ENCODE results near the gene TP63.

The TP63 gene

DNA sequence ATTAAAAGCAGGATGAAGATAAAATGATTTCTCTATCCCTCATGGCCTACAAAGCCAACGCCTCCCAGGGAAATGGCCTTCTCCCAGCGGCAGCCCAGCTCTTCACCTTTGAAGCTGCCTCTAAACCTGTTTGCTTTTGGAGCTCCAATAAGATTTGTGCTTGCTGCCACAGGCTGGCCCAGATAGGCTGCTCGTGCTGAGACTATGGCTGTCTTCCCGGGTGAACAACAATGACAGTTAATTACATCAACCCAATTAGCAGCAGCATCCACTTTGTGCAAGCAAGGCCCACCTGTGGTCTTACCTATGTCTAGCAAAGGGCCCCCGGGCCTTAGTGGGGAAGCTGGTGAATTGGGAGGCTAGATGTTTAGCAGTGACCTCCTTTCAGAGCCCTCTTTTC lies 309.9 kb downstream of the TP63 start:
- no peak for TF ChIP-seq ZFX (IDR thresholded peaks at IDR 0.05)
- TF ChIP-seq, protein P1, sequence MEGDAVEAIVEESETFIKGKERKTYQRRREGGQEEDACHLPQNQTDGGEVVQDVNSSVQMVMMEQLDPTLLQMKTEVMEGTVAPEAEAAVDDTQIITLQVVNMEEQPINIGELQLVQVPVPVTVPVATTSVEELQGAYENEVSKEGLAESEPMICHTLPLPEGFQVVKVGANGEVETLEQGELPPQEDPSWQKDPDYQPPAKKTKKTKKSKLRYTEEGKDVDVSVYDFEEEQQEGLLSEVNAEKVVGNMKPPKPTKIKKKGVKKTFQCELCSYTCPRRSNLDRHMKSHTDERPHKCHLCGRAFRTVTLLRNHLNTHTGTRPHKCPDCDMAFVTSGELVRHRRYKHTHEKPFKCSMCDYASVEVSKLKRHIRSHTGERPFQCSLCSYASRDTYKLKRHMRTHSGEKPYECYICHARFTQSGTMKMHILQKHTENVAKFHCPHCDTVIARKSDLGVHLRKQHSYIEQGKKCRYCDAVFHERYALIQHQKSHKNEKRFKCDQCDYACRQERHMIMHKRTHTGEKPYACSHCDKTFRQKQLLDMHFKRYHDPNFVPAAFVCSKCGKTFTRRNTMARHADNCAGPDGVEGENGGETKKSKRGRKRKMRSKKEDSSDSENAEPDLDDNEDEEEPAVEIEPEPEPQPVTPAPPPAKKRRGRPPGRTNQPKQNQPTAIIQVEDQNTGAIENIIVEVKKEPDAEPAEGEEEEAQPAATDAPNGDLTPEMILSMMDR (conservative IDR thresholded peaks at IDR 0.05): no peak
- no peak overlapping the region for H3K27ac ChIP-seq

DNA sequence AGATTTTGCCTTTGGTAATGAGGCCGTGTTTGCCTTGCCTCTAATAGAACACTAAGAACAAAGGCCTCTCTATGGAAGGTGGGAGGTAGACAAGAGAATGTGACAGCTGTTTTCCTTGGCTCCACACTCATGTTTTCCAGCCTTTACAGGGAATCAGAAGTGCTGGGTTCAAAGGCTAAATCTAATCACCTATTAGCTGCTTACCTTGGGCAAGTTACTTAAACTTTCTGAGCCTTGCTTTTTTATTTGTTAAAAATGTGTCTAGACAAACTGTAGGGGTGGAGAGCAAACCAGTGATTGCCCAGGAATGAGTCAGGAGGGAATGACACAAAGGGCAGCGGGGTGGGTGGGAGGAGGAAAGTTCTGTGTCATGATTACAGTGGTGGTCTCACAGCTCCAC lies 310.5 kb downstream of the TP63 start:
- no peak for TF ChIP-seq ZFX (IDR thresholded peaks at IDR 0.05)
- TF ChIP-seq, protein P1 (conservative IDR thresholded peaks at IDR 0.05): no peak
- no peak overlapping the region for H3K27ac ChIP-seq

DNA sequence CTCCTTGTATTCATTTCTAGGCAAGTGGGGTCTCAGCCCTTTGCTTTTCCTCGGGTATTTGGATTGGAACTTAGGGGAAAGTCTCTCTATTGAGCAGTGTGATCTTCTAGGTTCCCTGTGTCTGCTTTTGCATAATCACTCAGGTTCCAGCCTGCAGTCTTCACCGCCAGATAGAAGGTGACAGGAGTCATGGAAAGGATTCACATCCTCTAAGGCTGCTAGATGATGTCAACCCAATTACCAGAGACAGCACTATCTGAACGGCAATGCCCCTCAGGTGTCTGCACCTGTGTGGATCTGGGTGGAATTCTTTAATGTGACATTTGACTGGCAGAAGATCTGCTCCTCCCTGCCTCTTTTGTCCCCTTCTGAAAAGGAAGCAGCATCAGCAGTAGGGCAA lies 311.8 kb downstream of the TP63 start:
- no peak overlapping the region for H3K27ac ChIP-seq

DNA sequence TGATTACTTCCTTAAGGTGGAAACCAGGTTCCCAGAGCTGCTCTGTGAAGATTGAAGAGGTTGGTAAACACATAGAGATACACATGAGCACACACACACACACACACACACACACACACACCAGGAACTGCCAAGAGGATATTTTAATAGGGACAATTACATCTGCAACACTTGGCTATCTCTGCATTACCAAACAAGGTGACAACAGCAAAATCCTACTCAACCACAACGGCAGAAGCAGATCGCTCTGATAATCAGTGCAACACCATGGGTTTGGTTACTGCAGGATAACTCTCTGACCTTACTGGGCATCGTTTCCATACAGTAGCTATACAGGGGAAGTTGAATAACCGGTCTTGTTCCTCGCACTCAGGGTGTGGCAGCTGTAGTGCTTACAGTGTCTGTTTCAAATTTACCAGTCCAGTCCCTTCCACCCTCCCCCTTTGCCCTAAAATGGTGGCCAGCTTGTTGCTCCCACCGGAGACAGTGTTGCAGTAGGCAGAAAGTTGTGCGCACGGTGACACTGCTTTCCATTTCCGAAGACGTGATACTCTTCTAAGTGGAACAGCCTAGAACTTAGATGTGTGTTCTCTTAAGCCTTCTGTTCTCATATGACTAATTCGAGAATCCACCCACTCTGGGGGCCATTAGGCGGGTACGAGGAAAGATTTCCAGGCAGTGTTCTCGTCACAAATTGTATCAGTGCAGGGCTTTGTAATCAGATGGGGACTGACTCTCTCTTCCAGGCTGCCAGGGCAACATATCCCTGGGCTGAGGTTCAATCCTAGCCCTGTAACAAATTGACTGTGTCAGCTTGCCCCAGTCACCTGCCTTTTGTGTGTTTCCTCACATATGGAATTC lies 313.3 kb downstream of the TP63 start:
- H3K27ac ChIP-seq: peak overlapping the region; percentile 51
- TF ChIP-seq ZFX (IDR thresholded peaks at IDR 0.05): no peak
- TF ChIP-seq, protein P1 (conservative IDR thresholded peaks at IDR 0.05): no peak

More for the DNA sequence above, 311.8 kb downstream of the TP63 start:
- TF ChIP-seq, protein P1 (conservative IDR thresholded peaks at IDR 0.05): no peak
- TF ChIP-seq ZFX (IDR thresholded peaks at IDR 0.05): no peak

DNA sequence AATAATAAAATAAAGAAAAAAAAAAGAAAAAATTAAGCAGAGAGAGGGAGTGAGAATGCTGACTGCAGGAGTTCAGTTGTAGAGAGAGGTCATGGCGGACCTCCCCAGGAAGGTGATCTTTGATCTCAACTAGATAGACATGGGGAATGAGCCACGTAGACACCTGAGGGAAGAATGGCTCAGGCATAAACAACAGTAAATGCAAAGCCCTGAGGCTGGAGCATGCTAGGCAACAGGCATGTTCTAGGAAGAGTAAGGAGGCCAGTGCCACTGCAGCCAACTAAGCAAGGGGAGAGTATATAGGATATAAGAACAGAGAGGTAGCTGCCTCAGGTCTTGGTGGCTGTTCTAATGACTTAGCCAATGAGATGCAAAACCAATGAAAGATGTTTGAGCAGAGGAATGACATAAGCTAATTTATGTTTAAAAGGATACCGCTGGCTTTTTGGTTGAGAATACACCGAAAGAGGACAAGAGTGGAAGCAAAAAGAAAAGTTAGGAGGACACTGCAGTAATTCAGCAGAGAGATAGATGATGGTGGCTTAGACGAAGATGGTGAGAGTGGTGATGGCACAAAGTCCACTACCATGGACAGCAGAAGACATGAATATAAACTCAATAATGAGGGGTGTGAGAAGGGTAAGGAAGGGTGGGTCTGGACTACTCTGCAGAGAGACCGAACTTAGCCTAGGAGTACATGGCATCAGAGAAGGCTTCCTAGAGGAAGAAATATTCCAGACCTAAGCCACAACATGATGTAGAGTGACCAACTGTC lies 314.9 kb downstream of the TP63 start:
- TF ChIP-seq ZFX (IDR thresholded peaks at IDR 0.05): no peak
- TF ChIP-seq, protein P1 (conservative IDR thresholded peaks at IDR 0.05): no peak

More for the DNA sequence above, 314.9 kb downstream of the TP63 start:
- no peak overlapping the region for H3K27ac ChIP-seq

Data from C4-2B (cell line).